ENCODE data around the gene KCNG2. TPM values are rescaled to one million over a fixed set of nuclear protein-coding genes. Genes with fewer than 3 reads are reported as not detected.
A peak's percentile ranks its signal among the peaks of the same experiment; 100 is the strongest.

Gene KCNG2
- total RNA-seq, 2 donors from 2014 or later = not detected

- no peaks in the 10 kb centered on the region for H3K4me1 ChIP-seq
- DNase-seq (no peak), ATAC-seq (no peak)
- H3K27ac ChIP-seq = no peak overlapping the region
- H3K9me3 ChIP-seq = no peaks in the 10 kb centered on the region
- H3K27me3 ChIP-seq = peaks cover 0 to 4% of the 10 kb centered on the region in 2 donors
- H3K36me3 ChIP-seq (replicated peaks in 1 of 2; ENCODE audit: insufficient read depth in 1 of 2, low read depth in 2 of 2) = no peaks in the 10 kb centered on the region
- no peak overlapping the region for H3K4me3 ChIP-seq
- TF ChIP-seq POLR2A (IDR thresholded peaks at IDR 0.05) = no peak
- no peak for TF ChIP-seq CTCF (IDR thresholded peaks at IDR 0.05)
- 65 to 68% methylated on average over 8 to 14 of the region's 14 CpGs for WGBS, 2 donors
- intact Hi-C loops (cut with DNase I) = no loop called here
Measured at GRCh38 chr18:79818036-79818435, 20.3 kb downstream of the KCNG2 start.

- H3K27ac ChIP-seq = no peak overlapping the region
- WGBS, 2 donors = 68 to 80% methylated on average over 18 of the region's 18 CpGs
- ATAC-seq = no peak
Measured at GRCh38 chr18:79818631-79819030, 20.9 kb downstream of the KCNG2 start.

GRCh38 chr18:79819064-79819967 is 21.6 kb downstream of the KCNG2 start:
- Histone ChIP-seq H3K27me3 (no peaks in the 10 kb centered on the region), H3K9me3 (no peaks in the 10 kb centered on the region), H3K27ac (no peak overlapping the region), H3K4me1 (no peaks in the 10 kb centered on the region), H3K36me3 (replicated peaks in 1 of 2; ENCODE audit: insufficient read depth in 1 of 2, low read depth in 2 of 2) (no peaks in the 10 kb centered on the region), H3K4me3 (no peak overlapping the region)
- DNase-seq = no peak
- WGBS, 2 donors = 53 to 72% methylated on average over 9 to 18 of the region's 26 CpGs
- TF ChIP-seq CTCF (IDR thresholded peaks at IDR 0.05) (no peak), POLR2A (IDR thresholded peaks at IDR 0.05) (no peak)
- no peak for ATAC-seq
- intact Hi-C loops (cut with DNase I) = no loop called here

More at GRCh38 chr18:79818631-79819030, 20.9 kb downstream of the KCNG2 start:
- no peaks in the 10 kb centered on the region for H3K9me3 ChIP-seq
- TF ChIP-seq POLR2A (IDR thresholded peaks at IDR 0.05) = no peak
- TF ChIP-seq CTCF (IDR thresholded peaks at IDR 0.05) = no peak
- no peaks in the 10 kb centered on the region for H3K36me3 ChIP-seq (replicated peaks in 1 of 2; ENCODE audit: insufficient read depth in 1 of 2, low read depth in 2 of 2)
- H3K4me3 ChIP-seq = no peak overlapping the region
- no peaks in the 10 kb centered on the region for H3K4me1 ChIP-seq
- peaks cover 0 to 4% of the 10 kb centered on the region in 2 donors for H3K27me3 ChIP-seq
- intact Hi-C loops (cut with DNase I) = no loop called here
- no peak for DNase-seq

- H3K27me3 ChIP-seq = no peaks in the 10 kb centered on the region
- no peak overlapping the region for H3K4me3 ChIP-seq
- no peaks in the 10 kb centered on the region for H3K9me3 ChIP-seq
- ATAC-seq (no peak), DNase-seq (peak in 1 of 4 donors; percentile 55)
- H3K4me1 ChIP-seq = no peaks in the 10 kb centered on the region
- WGBS, 2 donors = 61 to 71% methylated on average over 14 of the region's 14 CpGs
- intact Hi-C loops (cut with DNase I) = no loop called here
- TF ChIP-seq CTCF (IDR thresholded peaks at IDR 0.05) = no peak
- H3K36me3 ChIP-seq (replicated peaks in 1 of 2; ENCODE audit: insufficient read depth in 1 of 2, low read depth in 2 of 2) = no peaks in the 10 kb centered on the region
- H3K27ac ChIP-seq = no peak overlapping the region
Measured at GRCh38 chr18:79819968-79820351, 22.2 kb downstream of the KCNG2 start.

- H3K4me1 ChIP-seq = no peaks in the 10 kb centered on the region
- intact Hi-C loops (cut with DNase I) = no loop called here
- no peak overlapping the region for H3K4me3 ChIP-seq
- WGBS, 2 donors = 49 to 51% methylated on average over 12 of the region's 12 CpGs
- DNase-seq (no peak), ATAC-seq (no peak)
- no peak overlapping the region for H3K27ac ChIP-seq
- no peaks in the 10 kb centered on the region for H3K36me3 ChIP-seq (replicated peaks in 1 of 2; ENCODE audit: insufficient read depth in 1 of 2, low read depth in 2 of 2)
- no peaks in the 10 kb centered on the region for H3K27me3 ChIP-seq
- no peaks in the 10 kb centered on the region for H3K9me3 ChIP-seq
- TF ChIP-seq CTCF (IDR thresholded peaks at IDR 0.05) (no peak), POLR2A (IDR thresholded peaks at IDR 0.05) (no peak)
Measured at GRCh38 chr18:79823120-79823519, 25.4 kb downstream of the KCNG2 start.

All from body of pancreas (tissue), 4 donors.